ENCODE measurements around the gene GLB1L2. TPM values are rescaled to one million over a fixed set of nuclear protein-coding genes. Genes with fewer than 3 reads are reported as not detected.

Gene GLB1L2
- total and polyA plus RNA-seq, 2 donors (not counting 1 experiment from before 2014, with no cell fraction given): under 0.01 to 0.11 TPM

- Histone ChIP-seq H3K79me2 (ENCODE audit: control insufficient read depth, insufficient read depth, low read length) (no peaks in the 10 kb centered on the region), H3K27me3 (ENCODE audit: control insufficient read depth, insufficient read depth, low read length) (no peaks in the 10 kb centered on the region), H3K9me3 (ENCODE audit: control insufficient read depth, insufficient read depth, low read depth, low read length) (no peaks in the 10 kb centered on the region), H2AFZ (ENCODE audit: low read length) (no peak overlapping the region), H3K4me1 (ENCODE audit: control insufficient read depth, extremely low read depth, insufficient read depth, low read length) (no peaks in the 10 kb centered on the region), H3K36me3 (ENCODE audit: control insufficient read depth, insufficient read depth, low read length) (no peaks in the 10 kb centered on the region), H3K9ac (ENCODE audit: insufficient read depth, low read length) (no peak overlapping the region), H4K20me1 (ENCODE audit: control insufficient read depth, extremely low read depth, insufficient read depth, low read length) (no peaks in the 10 kb centered on the region), H3K4me2 (ENCODE audit: extremely low read depth, insufficient read depth, low read length) (no peak overlapping the region), H3K27ac (ENCODE audit: insufficient read depth, low read length) (no peak overlapping the region), H3K4me3 (replicated peaks in 1 of 4; ENCODE audit: control extremely low read depth in 1 of 4, insufficient read depth in 1 of 4, low read depth in 3 of 4, low read length in 4 of 4) (no peak overlapping the region)
- DNase-seq (ENCODE audit: low read depth in 2 of 2): no peak
- TF ChIP-seq EZH2 (IDR thresholded peaks at IDR 0.05; ENCODE audit: low read length, missing control alignments) (no peak), CTCF (conservative IDR thresholded peaks at IDR 0.05 in 1 of 2, IDR thresholded peaks at IDR 0.05 in 1 of 2; ENCODE audit: low read depth in 1 of 2, low read length in 2 of 2) (no peak)
These were observed 14.6 kb downstream of the GLB1L2 start for GRCh38 chr11:134346101-134346975.

GRCh38 chr11:134346976-134347350 is 15.2 kb downstream of the GLB1L2 start:
- H3K4me2 ChIP-seq (ENCODE audit: extremely low read depth, insufficient read depth, low read length): no peak overlapping the region
- H3K9ac ChIP-seq (ENCODE audit: insufficient read depth, low read length): no peak overlapping the region
- H3K4me3 ChIP-seq (replicated peaks in 1 of 4; ENCODE audit: control extremely low read depth in 1 of 4, insufficient read depth in 1 of 4, low read depth in 3 of 4, low read length in 4 of 4): no peak overlapping the region
- DNase-seq (ENCODE audit: low read depth in 2 of 2): no peak
- TF ChIP-seq EZH2 (IDR thresholded peaks at IDR 0.05; ENCODE audit: low read length, missing control alignments) (no peak), CTCF (conservative IDR thresholded peaks at IDR 0.05 in 1 of 2, IDR thresholded peaks at IDR 0.05 in 1 of 2; ENCODE audit: low read depth in 1 of 2, low read length in 2 of 2) (no peak)
- H3K27me3 ChIP-seq (ENCODE audit: control insufficient read depth, insufficient read depth, low read length): no peaks in the 10 kb centered on the region
- no peak overlapping the region for H3K27ac ChIP-seq (ENCODE audit: insufficient read depth, low read length)
- no peaks in the 10 kb centered on the region for H4K20me1 ChIP-seq (ENCODE audit: control insufficient read depth, extremely low read depth, insufficient read depth, low read length)
- H3K9me3 ChIP-seq (ENCODE audit: control insufficient read depth, insufficient read depth, low read depth, low read length): no peaks in the 10 kb centered on the region
- no peaks in the 10 kb centered on the region for H3K36me3 ChIP-seq (ENCODE audit: control insufficient read depth, insufficient read depth, low read length)
- no peak overlapping the region for H2AFZ ChIP-seq (ENCODE audit: low read length)
- H3K79me2 ChIP-seq (ENCODE audit: control insufficient read depth, insufficient read depth, low read length): no peaks in the 10 kb centered on the region
- no peaks in the 10 kb centered on the region for H3K4me1 ChIP-seq (ENCODE audit: control insufficient read depth, extremely low read depth, insufficient read depth, low read length)

GRCh38 chr11:134347441-134347840 is 15.7 kb downstream of the GLB1L2 start:
- Histone ChIP-seq H3K27me3 (ENCODE audit: control insufficient read depth, insufficient read depth, low read length) (no peaks in the 10 kb centered on the region), H2AFZ (ENCODE audit: low read length) (no peak overlapping the region), H3K79me2 (ENCODE audit: control insufficient read depth, insufficient read depth, low read length) (no peaks in the 10 kb centered on the region), H3K36me3 (ENCODE audit: control insufficient read depth, insufficient read depth, low read length) (no peaks in the 10 kb centered on the region), H3K27ac (ENCODE audit: insufficient read depth, low read length) (no peak overlapping the region), H4K20me1 (ENCODE audit: control insufficient read depth, extremely low read depth, insufficient read depth, low read length) (no peaks in the 10 kb centered on the region), H3K4me3 (replicated peaks in 1 of 4; ENCODE audit: control extremely low read depth in 1 of 4, insufficient read depth in 1 of 4, low read depth in 3 of 4, low read length in 4 of 4) (no peak overlapping the region), H3K9ac (ENCODE audit: insufficient read depth, low read length) (no peak overlapping the region), H3K4me2 (ENCODE audit: extremely low read depth, insufficient read depth, low read length) (no peak overlapping the region), H3K4me1 (ENCODE audit: control insufficient read depth, extremely low read depth, insufficient read depth, low read length) (no peaks in the 10 kb centered on the region), H3K9me3 (ENCODE audit: control insufficient read depth, insufficient read depth, low read depth, low read length) (no peaks in the 10 kb centered on the region)
- no peak for DNase-seq (ENCODE audit: low read depth in 2 of 2)
- TF ChIP-seq EZH2 (IDR thresholded peaks at IDR 0.05; ENCODE audit: low read length, missing control alignments): no peak
- TF ChIP-seq CTCF (conservative IDR thresholded peaks at IDR 0.05 in 1 of 2, IDR thresholded peaks at IDR 0.05 in 1 of 2; ENCODE audit: low read depth in 1 of 2, low read length in 2 of 2): no peak
